ENCODE data around the gene RBMS3. TPM values are rescaled to one million over a fixed set of nuclear protein-coding genes. Genes with fewer than 3 reads are reported as not detected.

RBMS3 gene
- total RNA-seq, 1 experiment from 2014 or later = 8.7 TPM

GRCh38 chr3:30042916-30043555, 762.2 kb downstream of the RBMS3 start:
- Mint-ChIP-seq H3K9me3 (peaks cover 5% of the 10 kb centered on the region; the same call in 1 of the 2 replicates), H3K27ac (no peak overlapping the region), H3K27me3 (ENCODE audit: low read depth) (no peaks in the 10 kb centered on the region), H3K36me3 (no peaks in the 10 kb centered on the region), H3K4me1 (peaks cover 33% of the 10 kb centered on the region), H3K4me3 (no peak overlapping the region)
- no peak for TF ChIP-seq ZNF671 (CRISPR knock-in tag; IDR thresholded peaks at IDR 0.05)
- no peak for TF ChIP-seq ATF2 (CRISPR knock-in tag; IDR thresholded peaks at IDR 0.05; ENCODE audit: borderline replicate concordance, low read depth)
- no peak for TF ChIP-seq OVOL2 (CRISPR knock-in tag; IDR thresholded peaks at IDR 0.05; ENCODE audit: borderline replicate concordance)
- no peak for TF ChIP-seq PRRX2 (CRISPR knock-in tag; IDR thresholded peaks at IDR 0.05)
- TF ChIP-seq ZNF263 (CRISPR knock-in tag; IDR thresholded peaks at IDR 0.05; ENCODE audit: low read depth) = no peak
- no peak for TF ChIP-seq PRDM15 (CRISPR knock-in tag; IDR thresholded peaks at IDR 0.05)
- TF ChIP-seq FOXJ3 (CRISPR knock-in tag; IDR thresholded peaks at IDR 0.05; ENCODE audit: borderline replicate concordance) = no peak
- no peak for TF ChIP-seq ZNF219 (CRISPR knock-in tag; IDR thresholded peaks at IDR 0.05; ENCODE audit: borderline replicate concordance)
- no peak for TF ChIP-seq JUN (CRISPR knock-in tag; IDR thresholded peaks at IDR 0.05)
- no peak for TF ChIP-seq ARID4B (CRISPR knock-in tag; IDR thresholded peaks at IDR 0.05; ENCODE audit: borderline replicate concordance)
- TF ChIP-seq NFYB (CRISPR knock-in tag; conservative IDR thresholded peaks at IDR 0.05; ENCODE audit: low read depth) = no peak
- CTCF ChIA-PET = interaction anchor here (0.6 to 5.1 kb wide), 25 partner anchors 10 to 1128 kb away, joined by 3 to 84 read pairs (median 4); no protein-coding TSS in a partner anchor
- POLR2A ChIA-PET = no interaction called here
- ATAC-seq (no peak), DNase-seq (ENCODE audit: low spot score) (no peak)

GRCh38 chr3:30044515-30044914, 763.6 kb downstream of the RBMS3 start:
- Mint-ChIP-seq H3K27ac (peak overlapping the region; percentile 13; the same call in 1 of the 2 replicates), H3K27me3 (ENCODE audit: low read depth) (no peaks in the 10 kb centered on the region; the same call in 1 of the 2 replicates), H3K36me3 (peaks cover 7% of the 10 kb centered on the region), H3K9me3 (peaks cover 5% of the 10 kb centered on the region), H3K4me3 (no peak overlapping the region), H3K4me1 (peaks cover 33% of the 10 kb centered on the region)
- DNase-seq (ENCODE audit: low spot score) (no peak), ATAC-seq (peak; percentile 56; the same call in 1 of the 2 replicates)
- POLR2A ChIA-PET = no interaction called here
- CTCF ChIA-PET = interaction anchor here (5.1 kb wide), 1 partner anchor 153 kb away, joined by 84 read pairs; no protein-coding TSS in a partner anchor
- TF ChIP-seq SMAD3 (CRISPR knock-in tag; IDR thresholded peaks at IDR 0.05; ENCODE audit: borderline replicate concordance) = no peak
- TF ChIP-seq SMAD4 (CRISPR knock-in tag; IDR thresholded peaks at IDR 0.05) = no peak
- TF ChIP-seq PRDM15 (CRISPR knock-in tag; IDR thresholded peaks at IDR 0.05) = no peak
- TF ChIP-seq AFF4 (CRISPR knock-in tag; IDR thresholded peaks at IDR 0.05; ENCODE audit: borderline replicate concordance) = no peak

All from WTC11 (cell line).